Middle frontal gyrus (tissue), 1 donor: ENCODE results near the gene ASB18.

Experiments
- DNase-seq: peaks from one replicate; pipeline ENCODE4 v3.0.0-alpha.2; 2015; ENCODE audit warnings: low spot score; ENCODE audit errors: extremely low spot score

ASB18 gene

GRCh38 chr2:236175548-236176150 lies 88.6 kb downstream of the ASB18 start:
- DNase-seq = no peak

- no peak for DNase-seq
Measured at GRCh38 chr2:236173729-236174607, 90.2 kb downstream of the ASB18 start.

- no peak for DNase-seq
Measured at GRCh38 chr2:236173036-236173728, 91.0 kb downstream of the ASB18 start.

GRCh38 chr2:236172255-236173035 lies 91.8 kb downstream of the ASB18 start:
- no peak for DNase-seq

- DNase-seq = no peak
Measured at GRCh38 chr2:236171680-236172254, 92.4 kb downstream of the ASB18 start.

GRCh38 chr2:236171181-236171679 lies 93.0 kb downstream of the ASB18 start:
- no peak for DNase-seq

- no peak for DNase-seq
Measured at GRCh38 chr2:236170590-236171165, 93.5 kb downstream of the ASB18 start.

GRCh38 chr2:236169741-236170589 lies 94.2 kb downstream of the ASB18 start:
- no peak for DNase-seq

GRCh38 chr2:236169151-236169721 lies 95.0 kb downstream of the ASB18 start:
- DNase-seq = no peak

- DNase-seq = no peak
Measured at GRCh38 chr2:236168110-236169080, 95.8 kb downstream of the ASB18 start, which contains the start of gene GBX2. Gene GBX2 (minus strand): TSS chr2:236168386. CDS start chr2:236167971, 415 bp downstream.

GRCh38 chr2:236167297-236168109 lies 96.7 kb downstream of the ASB18 start:
- DNase-seq = no peak

- DNase-seq = no peak
Measured at GRCh38 chr2:236166796-236167296, 97.4 kb downstream of the ASB18 start.

- DNase-seq = no peak
Measured at GRCh38 chr2:236165842-236166795, 98.1 kb downstream of the ASB18 start.

GRCh38 chr2:236164925-236165841 lies 99.0 kb downstream of the ASB18 start:
- DNase-seq = no peak
